K562 (cell line): ENCODE measurements around the gene ADAM15. TPM values are rescaled to one million over a fixed set of nuclear protein-coding genes. Genes with fewer than 3 reads are reported as not detected.
A peak's percentile ranks its signal among the peaks of the same experiment; 100 is the strongest.

ENCODE experiments used
- ARID1B ChIP-seq: fragments of 450-650 bp; IDR thresholded peaks from 2 replicates; pipeline ENCODE4 v1.6.1; 2016; ENCODE audit warnings: antibody characterized with exemption, mild to moderate bottlenecking, inconsistent platforms
- CBFB ChIP-seq: sonication (generic); formaldehyde crosslinking; IDR thresholded peaks from 2 replicates; pipeline ENCODE4 v1.4.0; 2020; ENCODE audit warnings: mild to moderate bottlenecking, missing genetic modification reagents
- CCAR2 ChIP-seq: fragments of 200-400 bp; formaldehyde crosslinking; IDR thresholded peaks from 2 replicates; pipeline ENCODE4 v1.6.1; 2017; ENCODE audit warnings: mild to moderate bottlenecking, low read depth, low read length
- CHD2 ChIP-seq: IDR thresholded peaks from 2 replicates; pipeline ENCODE4 v1.6.1; 2011; ENCODE audit warnings: low read depth, low read length
- DIDO1 ChIP-seq: fragments of 450-650 bp; IDR thresholded peaks from 2 replicates; pipeline ENCODE4 v1.6.1; 2016; ENCODE audit warnings: low read depth, missing biosample characterization, missing genetic modification characterization
- ESRRA ChIP-seq: fragments of 450-650 bp; IDR thresholded peaks from 2 replicates; pipeline ENCODE4 v1.6.1; 2014; ENCODE audit warnings: low read depth, mild to moderate bottlenecking, moderate library complexity, borderline replicate concordance
- FOXO4 ChIP-seq: fragments of 450-650 bp; formaldehyde crosslinking; IDR thresholded peaks from 2 replicates; pipeline ENCODE4 v1.4.0; 2020; ENCODE audit warnings: mild to moderate bottlenecking, moderate library complexity
- GMEB1 ChIP-seq: fragments of 250-450 bp; sonication (Bioruptor Pico); IDR thresholded peaks from 2 replicates; pipeline ENCODE4 v1.4.0; 2020; ENCODE audit warnings: mild to moderate bottlenecking
- IFI16 ChIP-seq: fragments of 250-450 bp; sonication (Bioruptor Pico); IDR thresholded peaks from 2 replicates; pipeline ENCODE4 v2.1.2; 2022; ENCODE audit warnings: mild to moderate bottlenecking, inconsistent platforms
- MLLT1 ChIP-seq, 2 experiments: fragments of 450-650 bp; IDR thresholded peaks; 2 replicates each; pipeline ENCODE4 v1.6.1; 2016
- MXD1 ChIP-seq: fragments of 250-450 bp; sonication (Bioruptor Pico); IDR thresholded peaks from 2 replicates; pipeline ENCODE4 v1.8.0; 2021; ENCODE audit warnings: borderline replicate concordance, mild to moderate bottlenecking, moderate library complexity; ENCODE audit not compliant: poor library complexity, severe bottlenecking
- NCOA6 ChIP-seq: fragments of 450-650 bp; IDR thresholded peaks from 2 replicates; pipeline ENCODE4 v1.6.1; 2017; ENCODE audit warnings: mild to moderate bottlenecking
- NR2C2 ChIP-seq, 2 experiments: fragments of 200-800 bp in 1 of 2; sonication (Bioruptor generic) in 1 of 2; sonication (generic) in 1 of 2; formaldehyde crosslinking in 1 of 2; IDR thresholded peaks; 2 replicates each; pipeline versions ENCODE4 v1.6.1 to v1.8.0; 2016 to 2022; ENCODE audit warnings: mild to moderate bottlenecking in 1 of 2, missing compliant biosample characterization in 1 of 2, missing genetic modification characterization in 1 of 2, missing genetic modification reagents in 1 of 2
- PTRF ChIP-seq: fragments of 450-650 bp; IDR thresholded peaks from 2 replicates; pipeline ENCODE4 v1.6.1; 2016; ENCODE audit warnings: mild to moderate bottlenecking, missing genetic modification characterization, missing compliant biosample characterization
- RAD51 ChIP-seq: fragments of 450-650 bp; IDR thresholded peaks from 2 replicates; pipeline ENCODE4 v1.7.1; 2016; ENCODE audit warnings: low read depth, mild to moderate bottlenecking, borderline replicate concordance
- RFX7 ChIP-seq: fragments of 250-450 bp; sonication (Bioruptor Pico); IDR thresholded peaks from 2 replicates; pipeline ENCODE4 v1.5.1; 2021; ENCODE audit warnings: mild to moderate bottlenecking
- SMAD4 ChIP-seq: fragments of 250-450 bp; sonication (Bioruptor Pico); conservative IDR thresholded peaks from 2 replicates; pipeline ENCODE4 v1.8.0; 2021; ENCODE audit warnings: inconsistent platforms, mild to moderate bottlenecking, moderate library complexity
- TAF15 ChIP-seq: fragments of 200-400 bp; formaldehyde crosslinking; IDR thresholded peaks from 2 replicates; pipeline ENCODE4 v1.6.1; 2017; ENCODE audit warnings: mild to moderate bottlenecking, low read depth, low read length, moderate library complexity
- TFAM ChIP-seq: fragments of 250-450 bp; sonication (Bioruptor Pico); conservative IDR thresholded peaks from 2 replicates; pipeline ENCODE4 v1.5.0; 2021; ENCODE audit warnings: mild to moderate bottlenecking, moderate library complexity
- ZC3H8 ChIP-seq: fragments of 450-650 bp; IDR thresholded peaks from 2 replicates; pipeline ENCODE4 v1.6.1; 2017
- ZFPM2 ChIP-seq: fragments of 250-450 bp; sonication (Bioruptor Pico); IDR thresholded peaks from 2 replicates; pipeline ENCODE4 v1.5.1; 2022; ENCODE audit warnings: mild to moderate bottlenecking
- ZNF23 ChIP-seq: fragments of 250-450 bp; sonication (Bioruptor Pico); IDR thresholded peaks from 2 replicates; pipeline ENCODE4 v1.4.0; 2020; ENCODE audit warnings: mild to moderate bottlenecking
- ZNF507 ChIP-seq: conservative IDR thresholded peaks from 2 replicates; pipeline ENCODE4 v1.6.1; 2017; ENCODE audit warnings: missing genetic modification characterization, missing compliant biosample characterization
- ZNF707 ChIP-seq: fragments of 250-450 bp; sonication (Bioruptor Pico); conservative IDR thresholded peaks from 2 replicates; pipeline ENCODE4 v1.8.0; 2022; ENCODE audit warnings: inconsistent platforms, mild to moderate bottlenecking, moderate library complexity
- ZNF76 ChIP-seq: fragments of 250-450 bp; sonication (Bioruptor Pico); IDR thresholded peaks from 2 replicates; pipeline ENCODE4 v1.4.0; 2020; ENCODE audit warnings: mild to moderate bottlenecking, moderate library complexity, borderline replicate concordance
- ZNF780A ChIP-seq: fragments of 250-450 bp; sonication (Bioruptor Pico); IDR thresholded peaks from 2 replicates; pipeline ENCODE4 v1.5.0; 2021; ENCODE audit warnings: mild to moderate bottlenecking
- polyA plus RNA-seq, 8 experiments: library from polyadenylated mRNA; depleted of rRNA in 4 of 8; stranded (reverse) in 5 of 8; unstranded in 3 of 8; fragments of >200 nt; fragmentation: Nextera tagmentation in 2 of 8; fragmentation: Illumina TruSeq in 1 of 8; extraction: Ambion mirVana in 2 of 8; extraction: Trizol in 1 of 8; gene quantifications; 2 replicates each; pipeline versions ENCODE4 v1.2.1 to v1.2.3, GENCODE V29; 2011 to 2014; ENCODE audit warnings: inconsistent platforms in 1 of 8, missing spikeins in 1 of 8
- total RNA-seq, 7 experiments: library from RNA; depleted of rRNA in 6 of 7; stranded (reverse); fragments of >200 nt in 6 of 7; fragmentation: Illumina TruSeq in 2 of 7; extraction: Trizol in 2 of 7; gene quantifications; 2 replicates each; pipeline versions ENCODE4 v1.2.1 to v1.2.3, GENCODE V29; 2011 to 2021; ENCODE audit warnings: low replicate concordance in 1 of 7

Gene ADAM15
- total and polyA plus RNA-seq, 9 of the 15 experiments (the other 6 are each of a cell fraction or from before 2014, with no cell fraction given), result 0.69 to 72.3 (median 32.8) TPM

GRCh38 chr1:155064111-155064831 is 13.2 kb downstream of the ADAM15 start (continued):
- TF ChIP-seq GMEB1 (CRISPR knock-in tag), result no peak
- no peak for TF ChIP-seq PTRF (tag)
- no peak for TF ChIP-seq RFX7
- peak; percentile 100 for TF ChIP-seq ESRRA
- no peak for TF ChIP-seq TFAM (CRISPR knock-in tag)
- no peak for TF ChIP-seq CCAR2
- TF ChIP-seq CHD2, result no peak
- TF ChIP-seq ZNF507 (tag), result no peak
- TF ChIP-seq ARID1B, result no peak
- no peak for TF ChIP-seq ZNF780A
- TF ChIP-seq DIDO1 (tag), result no peak
- no peak for TF ChIP-seq CBFB (CRISPR knock-in tag)
- TF ChIP-seq ZC3H8, result no peak
- TF ChIP-seq ZNF76 (CRISPR knock-in tag), result no peak
- no peak for TF ChIP-seq SMAD4 (CRISPR knock-in tag)
- TF ChIP-seq IFI16 (CRISPR knock-in tag), result no peak
- TF ChIP-seq ZNF23 (CRISPR knock-in tag), result no peak
- no peak for TF ChIP-seq ZFPM2 (CRISPR knock-in tag)
- TF ChIP-seq FOXO4 (CRISPR knock-in tag), result no peak
- TF ChIP-seq NR2C2 (CRISPR knock-in tag; IDR thresholded peaks at IDR 0.05), result no peak
- no peak for TF ChIP-seq NR2C2 (tag; IDR thresholded peaks at IDR 0.05)
- no peak for TF ChIP-seq TAF15
- peak in 1 of 2 experiments; percentile 37; a peak in 1 of 4 replicates for TF ChIP-seq MLLT1 (IDR thresholded peaks at IDR 0.05)
- no peak for TF ChIP-seq ZNF707 (CRISPR knock-in tag)
- peak; percentile 13; the same call in 1 of the 2 replicates for TF ChIP-seq RAD51
- TF ChIP-seq NCOA6, result no peak
- TF ChIP-seq MXD1 (CRISPR knock-in tag), result no peak
